B cell (primary cell): ENCODE measurements around the gene WFIKKN2. TPM values are rescaled to one million over a fixed set of nuclear protein-coding genes. Genes with fewer than 3 reads are reported as not detected.

Experiments used
- ATAC-seq: fragments of 200-7000 bp; cut with Tn5 transposase; one replicate; pipeline ENCODE4 v1.10.0; 2021; ENCODE audit warnings: low read depth, mild to moderate bottlenecking, moderate number of reproducible peaks, moderate library complexity
- CTCF ChIA-PET: fragments of 350-600 bp; sonication (Branson Sonifier 250); formaldehyde crosslinking; loops from one replicate; lab custom pipeline; 2021; ENCODE audit warnings: antibody characterized with exemption, inconsistent platforms; lab: Charles Lee
- POLR2A ChIA-PET: fragments of 350-600 bp; sonication (Branson Sonifier 250); formaldehyde crosslinking; loops from one replicate; lab custom pipeline; 2021; ENCODE audit warnings: antibody characterized with exemption; lab: Charles Lee
- DNase-seq: peaks from one replicate; pipeline ENCODE4 v3.0.0; 2013
- H2AFZ ChIP-seq: 2 replicates; pipeline ENCODE4 v1.6.1; 2012; ENCODE audit warnings: mild to moderate bottlenecking, low read depth, low read length; ENCODE audit not compliant: insufficient read depth, poor library complexity, severe bottlenecking
- H3K27ac ChIP-seq, 2 donors: 1 replicate in 1 of 2; 2 replicates in 1 of 2; pipeline ENCODE4 v1.5.1; 2012 to 2013; ENCODE audit warnings: low read length in 2 of 2, mild to moderate bottlenecking in 2 of 2, moderate library complexity in 1 of 2
- H3K27me3 ChIP-seq, 4 experiments: fragments of 200-600 bp in 1 of 4; sonication (generic) in 1 of 4; replicated peaks in 1 of 4; 1 replicate in 2 of 4; 2 replicates in 2 of 4; pipeline versions ENCODE4 v1.6.1 to v1.7.0; 2013 to 2016; ENCODE audit warnings: low read length in 3 of 4, mild to moderate bottlenecking in 2 of 4, mixed read lengths in 1 of 4, moderate library complexity in 1 of 4; ENCODE audit not compliant: insufficient read depth in 4 of 4, control insufficient read depth in 3 of 4; ENCODE audit errors: control extremely low read depth in 1 of 4
- H3K36me3 ChIP-seq, 2 experiments: replicated peaks in 1 of 2; 1 replicate in 1 of 2; 2 replicates in 1 of 2; pipeline versions ENCODE4 v1.6.1 to v1.7.1; 2013; ENCODE audit warnings: low read length in 1 of 2; ENCODE audit not compliant: insufficient read depth in 2 of 2, control insufficient read depth in 1 of 2; ENCODE audit errors: control extremely low read depth in 1 of 2, extremely low read depth in 1 of 2
- H3K4me1 ChIP-seq, 2 donors: fragments of 200-600 bp in 1 of 2; sonication (generic) in 1 of 2; 1 replicate in 1 of 2; 2 replicates in 1 of 2; pipeline versions ENCODE4 v1.5.1 to v1.6.1; 2013 to 2017; ENCODE audit warnings: low read length in 2 of 2; ENCODE audit not compliant: control insufficient read depth in 2 of 2, insufficient read depth in 2 of 2
- H3K4me2 ChIP-seq: replicated peaks from 2 replicates; pipeline ENCODE3; 2012; ENCODE audit warnings: mild to moderate bottlenecking, low read depth, low read length; ENCODE audit not compliant: poor library complexity, severe bottlenecking
- H3K4me3 ChIP-seq, 5 experiments: fragments of 200-600 bp in 1 of 5; sonication (generic) in 1 of 5; 1 replicate in 3 of 5; 2 replicates in 2 of 5; pipeline versions ENCODE4 v1.5.1 to v1.7.0; 2011 to 2016; ENCODE audit warnings: low read length in 4 of 5, mild to moderate bottlenecking in 4 of 5, low read depth in 2 of 5, control low read depth in 1 of 5, moderate library complexity in 1 of 5; ENCODE audit not compliant: insufficient read depth in 1 of 5; ENCODE audit errors: control extremely low read depth in 1 of 5, extremely low read depth in 1 of 5
- H3K79me2 ChIP-seq: fragments of 200-600 bp; sonication (generic); one replicate; pipeline ENCODE4 v1.6.0; 2016; ENCODE audit warnings: low read length; ENCODE audit not compliant: control insufficient read depth, insufficient read depth
- H3K9ac ChIP-seq: fragments of 200-600 bp; sonication (generic); 2 replicates; pipeline ENCODE4 v1.6.1; 2017; ENCODE audit warnings: mild to moderate bottlenecking, low read length, moderate library complexity
- H3K9me3 ChIP-seq, 3 donors: one replicate each; pipeline versions ENCODE4 v1.6.1 to v1.7.1; 2013; ENCODE audit warnings: low read length in 2 of 3; ENCODE audit not compliant: control insufficient read depth in 2 of 3, insufficient read depth in 1 of 3; ENCODE audit errors: control extremely low read depth in 1 of 3
- H4K20me1 ChIP-seq: 2 replicates; pipeline ENCODE4 v1.6.0; 2012; ENCODE audit warnings: mild to moderate bottlenecking, low read length; ENCODE audit not compliant: insufficient read depth, control insufficient read depth, poor library complexity, severe bottlenecking
- H3K27ac Mint-ChIP-seq: one replicate; pipeline ENCODE4 v1.8.0; 2021; ENCODE audit warnings: mixed read lengths
- H3K27me3 Mint-ChIP-seq: one replicate; pipeline ENCODE4 v1.8.0; 2021; ENCODE audit warnings: mixed read lengths
- H3K4me1 Mint-ChIP-seq: one replicate; pipeline ENCODE4 v1.8.0; 2021; ENCODE audit warnings: mixed read lengths
- H3K4me3 Mint-ChIP-seq: one replicate; pipeline ENCODE4 v1.8.0; 2021; ENCODE audit warnings: mixed read lengths
- H3K9me3 Mint-ChIP-seq: one replicate; pipeline ENCODE4 v1.8.0; 2022; ENCODE audit warnings: mixed read lengths; ENCODE audit not compliant: insufficient read depth
- CTCF ChIP-seq: fragments of 200-600 bp; IDR thresholded peaks from one replicate; pipeline ENCODE4 v1.8.0; 2022; ENCODE audit warnings: antibody characterized with exemption, mild to moderate bottlenecking
- EZH2 ChIP-seq: IDR thresholded peaks from 2 replicates; pipeline ENCODE4 v1.6.1; 2012; ENCODE audit warnings: borderline replicate concordance, low read depth, mild to moderate bottlenecking, moderate library complexity, low read length; ENCODE audit not compliant: insufficient read depth, poor library complexity, severe bottlenecking
- WGBS: methylation state at CpG from one replicate; pipeline ENCODE4 v1.1.5; 2013; ENCODE audit warnings: missing lambda C conversion rate; ENCODE audit not compliant: insufficient coverage; 5-methylcytosine and 5-hydroxymethylcytosine counted together
- intact Hi-C: fragments of 100-400 bp; cut with micrococcal nuclease; formaldehyde crosslinking; loops from one replicate; pipeline ENCODE4 v1.10.0; 2022
- polyA plus RNA-seq: library from polyadenylated mRNA; depleted of rRNA; stranded (reverse); fragments of >200 nt; gene quantifications from 2 replicates; pipeline ENCODE4 v1.2.3, GENCODE V29; 2012
- total RNA-seq, 2 donors: library from RNA; stranded (reverse); fragments of 120-200 nt in 1 of 2; gene quantifications; 1 replicate in 1 of 2; 2 replicates in 1 of 2; pipeline versions ENCODE4 v1.2.3 to v1.2.4, GENCODE V29; 2013 to 2022

Gene WFIKKN2
- total and polyA plus RNA-seq, 2 donors (not counting 1 experiment from before 2014, with no cell fraction given): not detected

- no peaks in the 10 kb centered on the region for H3K9me3 ChIP-seq
- Mint-ChIP-seq H3K9me3 (peaks cover 2% of the 10 kb centered on the region), H3K4me1 (peaks cover 5% of the 10 kb centered on the region), H3K27ac (no peak overlapping the region), H3K27me3 (peaks cover 37% of the 10 kb centered on the region), H3K4me3 (no peak overlapping the region)
- no peaks in the 10 kb centered on the region for H4K20me1 ChIP-seq
- intact Hi-C loops: no loop called here
- POLR2A ChIA-PET: no interaction called here
- DNase-seq: no peak
- no peak overlapping the region for H3K4me2 ChIP-seq
- H3K36me3 ChIP-seq: no peaks in the 10 kb centered on the region
- CTCF ChIA-PET: interaction anchor here (1.8 kb wide), 1 partner anchor 27 kb away, joined by 6 read pairs; no protein-coding TSS in a partner anchor
- no peak overlapping the region for H3K27ac ChIP-seq
- no peak overlapping the region for H3K4me3 ChIP-seq
- 3% methylated on average over 3 of the region's 3 CpGs for WGBS
- TF ChIP-seq CTCF (no peak), EZH2 (no peak)
- no peak overlapping the region for H3K9ac ChIP-seq
- ATAC-seq: no peak
- peaks cover 0 to 7% of the 10 kb centered on the region in 2 donors for H3K4me1 ChIP-seq
- peaks cover 0 to 7% (median 2%) of the 10 kb centered on the region in 4 experiments for H3K27me3 ChIP-seq
- H2AFZ ChIP-seq: no peak overlapping the region
- H3K79me2 ChIP-seq: no peaks in the 10 kb centered on the region
These were observed 20.0 kb upstream of the WFIKKN2 start for GRCh38 chr17:50815400-50815799.

- ATAC-seq (no peak), DNase-seq (no peak)
- POLR2A ChIA-PET: no interaction called here
- Mint-ChIP-seq H3K4me1 (peaks cover 5% of the 10 kb centered on the region), H3K27me3 (peaks cover 36% of the 10 kb centered on the region), H3K4me3 (no peak overlapping the region), H3K27ac (no peak overlapping the region), H3K9me3 (peaks cover 2% of the 10 kb centered on the region)
- Histone ChIP-seq H3K9ac (no peak overlapping the region), H2AFZ (no peak overlapping the region), H3K4me2 (no peak overlapping the region), H3K9me3 (no peaks in the 10 kb centered on the region), H3K4me1 (peaks cover 0 to 7% of the 10 kb centered on the region in 2 donors), H3K4me3 (no peak overlapping the region), H3K79me2 (no peaks in the 10 kb centered on the region), H3K36me3 (no peaks in the 10 kb centered on the region), H4K20me1 (no peaks in the 10 kb centered on the region), H3K27me3 (peaks cover 0 to 7% (median 2%) of the 10 kb centered on the region in 4 experiments), H3K27ac (no peak overlapping the region)
- TF ChIP-seq CTCF: no peak
- TF ChIP-seq EZH2: no peak
- CTCF ChIA-PET: interaction anchor here (0.8 to 1.8 kb wide), 4 partner anchors 26 to 141 kb away, joined by 3 to 6 read pairs (median 5); no protein-coding TSS in a partner anchor
- intact Hi-C loops: no loop called here
- WGBS: 87% methylated on average over 2 of the region's 5 CpGs
These were observed 19.1 kb upstream of the WFIKKN2 start for GRCh38 chr17:50816271-50816670.
